Measurements from ENCODE around the gene GNG4.

- TF ChIP-seq, protein P1, sequence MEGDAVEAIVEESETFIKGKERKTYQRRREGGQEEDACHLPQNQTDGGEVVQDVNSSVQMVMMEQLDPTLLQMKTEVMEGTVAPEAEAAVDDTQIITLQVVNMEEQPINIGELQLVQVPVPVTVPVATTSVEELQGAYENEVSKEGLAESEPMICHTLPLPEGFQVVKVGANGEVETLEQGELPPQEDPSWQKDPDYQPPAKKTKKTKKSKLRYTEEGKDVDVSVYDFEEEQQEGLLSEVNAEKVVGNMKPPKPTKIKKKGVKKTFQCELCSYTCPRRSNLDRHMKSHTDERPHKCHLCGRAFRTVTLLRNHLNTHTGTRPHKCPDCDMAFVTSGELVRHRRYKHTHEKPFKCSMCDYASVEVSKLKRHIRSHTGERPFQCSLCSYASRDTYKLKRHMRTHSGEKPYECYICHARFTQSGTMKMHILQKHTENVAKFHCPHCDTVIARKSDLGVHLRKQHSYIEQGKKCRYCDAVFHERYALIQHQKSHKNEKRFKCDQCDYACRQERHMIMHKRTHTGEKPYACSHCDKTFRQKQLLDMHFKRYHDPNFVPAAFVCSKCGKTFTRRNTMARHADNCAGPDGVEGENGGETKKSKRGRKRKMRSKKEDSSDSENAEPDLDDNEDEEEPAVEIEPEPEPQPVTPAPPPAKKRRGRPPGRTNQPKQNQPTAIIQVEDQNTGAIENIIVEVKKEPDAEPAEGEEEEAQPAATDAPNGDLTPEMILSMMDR (IDR thresholded peaks at IDR 0.05; ENCODE audit: insufficient read depth, low read depth, low read length) = no peak
- no peak for TF ChIP-seq EZH2 (IDR thresholded peaks at IDR 0.05; ENCODE audit: insufficient read depth, low read length)
Observed at GRCh38 chr1:235671992-235672391, 22.4 kb upstream of the GNG4 start.

Data from astrocyte (in vitro differentiated cells and primary cell).